ENCODE results near the gene NTM. TPM values are rescaled to one million over a fixed set of nuclear protein-coding genes. Genes with fewer than 3 reads are reported as not detected.

The NTM gene
- total and polyA plus RNA-seq, 9 donors, result 0.16 to 8.5 (median 0.55) TPM; not detected in 3

- Histone ChIP-seq H3K36me3 (no peaks in the 10 kb centered on the region), H3K27ac (no peak overlapping the region), H3K4me3 (no peak overlapping the region), H3K27me3 (no peaks in the 10 kb centered on the region), H3K9me3 (no peaks in the 10 kb centered on the region), H3K4me1 (ENCODE audit: insufficient read depth) (no peaks in the 10 kb centered on the region)
- no peak for DNase-seq
- intact Hi-C loops (cut with DNase I), result no loop called here
- WGBS, 3 donors, result 63 to 77% (median 71%) methylated on average over 15 of the region's 15 CpGs
- no peak for TF ChIP-seq POLR2A (IDR thresholded peaks at IDR 0.05)
- TF ChIP-seq EP300 (IDR thresholded peaks at IDR 0.05), result no peak
- TF ChIP-seq CTCF (IDR thresholded peaks at IDR 0.05), result no peak
Measured at GRCh38 chr11:131684111-131685060, 314.0 kb downstream of the NTM start.

- Histone ChIP-seq H3K36me3 (no peaks in the 10 kb centered on the region), H3K4me1 (ENCODE audit: insufficient read depth) (no peaks in the 10 kb centered on the region), H3K9me3 (no peaks in the 10 kb centered on the region), H3K27me3 (no peaks in the 10 kb centered on the region), H3K27ac (no peak overlapping the region), H3K4me3 (no peak overlapping the region)
- 84 to 86% (median 86%) methylated on average over 6 of the region's 6 CpGs for WGBS, 3 donors
- intact Hi-C loops (cut with DNase I), result no loop called here
- TF ChIP-seq POLR2A (IDR thresholded peaks at IDR 0.05), result no peak
- no peak for TF ChIP-seq CTCF (IDR thresholded peaks at IDR 0.05)
- TF ChIP-seq EP300 (IDR thresholded peaks at IDR 0.05), result no peak
- DNase-seq, result no peak
Measured at GRCh38 chr11:131685206-131685605, 314.8 kb downstream of the NTM start.

GRCh38 chr11:131685906-131686305 is 315.5 kb downstream of the NTM start:
- no peak overlapping the region for H3K4me3 ChIP-seq
- H3K4me1 ChIP-seq (ENCODE audit: insufficient read depth), result no peaks in the 10 kb centered on the region
- TF ChIP-seq CTCF (IDR thresholded peaks at IDR 0.05) (no peak), POLR2A (IDR thresholded peaks at IDR 0.05) (no peak), EP300 (IDR thresholded peaks at IDR 0.05) (no peak)
- no peak for DNase-seq
- H3K27me3 ChIP-seq, result no peaks in the 10 kb centered on the region
- intact Hi-C loops (cut with DNase I), result no loop called here
- H3K36me3 ChIP-seq, result no peaks in the 10 kb centered on the region
- 91 to 95% (median 92%) methylated on average over 3 of the region's 3 CpGs for WGBS, 3 donors
- no peak overlapping the region for H3K27ac ChIP-seq
- no peaks in the 10 kb centered on the region for H3K9me3 ChIP-seq

GRCh38 chr11:131686836-131687235 is 316.4 kb downstream of the NTM start:
- Histone ChIP-seq H3K27me3 (no peaks in the 10 kb centered on the region), H3K36me3 (no peaks in the 10 kb centered on the region), H3K4me1 (ENCODE audit: insufficient read depth) (no peaks in the 10 kb centered on the region), H3K4me3 (no peak overlapping the region), H3K9me3 (no peaks in the 10 kb centered on the region), H3K27ac (no peak overlapping the region)
- WGBS, 3 donors, result 91 to 94% (median 91%) methylated on average over 9 of the region's 9 CpGs
- intact Hi-C loops (cut with DNase I), result no loop called here
- no peak for DNase-seq
- TF ChIP-seq CTCF (IDR thresholded peaks at IDR 0.05), result no peak
- TF ChIP-seq POLR2A (IDR thresholded peaks at IDR 0.05), result no peak
- TF ChIP-seq EP300 (IDR thresholded peaks at IDR 0.05), result no peak
